Measurements from ENCODE around the gene CALHM6. TPM values are rescaled to one million over a fixed set of nuclear protein-coding genes. Genes with fewer than 3 reads are reported as not detected.

The CALHM6 gene
- total and polyA plus RNA-seq, 10 of the 15 experiments (the other 5 are each of a cell fraction or from before 2014, with no cell fraction given) = 0.15 to 3.4 (median 1.3) TPM

- no peak overlapping the region for H2AFZ ChIP-seq (ENCODE audit: control insufficient read depth, low read depth, low read length)
- no peaks in the 10 kb centered on the region for H3K36me3 ChIP-seq (ENCODE audit: control insufficient read depth in 2 of 2, insufficient read depth in 2 of 2, low read length in 1 of 2)
- no peaks in the 10 kb centered on the region for H3K79me2 ChIP-seq (ENCODE audit: control insufficient read depth, insufficient read depth, low read length)
- H3K9ac ChIP-seq (ENCODE audit: control insufficient read depth, insufficient read depth, low read length) = no peak overlapping the region
- ChIA-PET RAD21 (ENCODE audit: unreplicated experiment) (no interaction called here), CTCF (interaction anchor here (1.0 to 1.5 kb wide), 3 partner anchors 18 to 213 kb away, joined by 3 to 4 read pairs (median 3); no protein-coding TSS in a partner anchor), POLR2A (no interaction called here), SMC1A (ENCODE audit: uncharacterized antibody, unreplicated experiment) (interaction anchor here (0.8 kb wide), 1 partner anchor 12 kb away, joined by 4 read pairs; no protein-coding TSS in a partner anchor)
- TF ChIP-seq ZNF622 (IDR thresholded peaks at IDR 0.05) (no peak), NKRF (conservative IDR thresholded peaks at IDR 0.05) (no peak), RBBP5 (conservative IDR thresholded peaks at IDR 0.05) (no peak), PML (IDR thresholded peaks at IDR 0.05; ENCODE audit: low read length) (no peak), NFYB (IDR thresholded peaks at IDR 0.05; ENCODE audit: insufficient read depth, low read depth, low read length) (no peak)
- H3K9me3 ChIP-seq (replicated peaks; ENCODE audit: control insufficient read depth, insufficient read depth, low read length) = no peaks in the 10 kb centered on the region
- H3K27ac ChIP-seq (ENCODE audit: control insufficient read depth, insufficient read depth) = no peak overlapping the region
- ATAC-seq (no peak), FAIRE-seq (no peak), DNase-seq (ENCODE audit: low read depth, low spot score) (no peak)
- H3K27me3 ChIP-seq (replicated peaks in 1 of 2; ENCODE audit: control insufficient read depth in 2 of 2, insufficient read depth in 2 of 2, low read length in 1 of 2) = peaks cover 0 to 7% of the 10 kb centered on the region in 2 experiments; a peak in 2 of 4 replicates
- no peaks in the 10 kb centered on the region for H3K4me1 ChIP-seq (ENCODE audit: control insufficient read depth, insufficient read depth, low read length)
- WGBS (ENCODE audit: insufficient coverage, insufficient replicate concordance, low lambda C conversion rate, missing lambda C conversion rate) = 40% methylated on average over 9 of the region's 9 CpGs
- intact Hi-C loops (cut with micrococcal nuclease; ENCODE audit: unreplicated experiment) = no loop called here
- H4K20me1 ChIP-seq (ENCODE audit: control insufficient read depth, insufficient read depth) = no peaks in the 10 kb centered on the region
- no peak overlapping the region for H3K4me2 ChIP-seq (ENCODE audit: control insufficient read depth, insufficient read depth)
- in situ Hi-C loops (cut with MboI) = no loop called here
- no TSS peak for BruUV-seq (replicated peaks)
- no peak overlapping the region for H3K4me3 ChIP-seq
Observed at GRCh38 chr6:116500969-116501433, 39.8 kb downstream of the CALHM6 start.

GRCh38 chr6:116507324-116507723, 46.1 kb downstream of the CALHM6 start:
- SMC1A ChIA-PET (ENCODE audit: uncharacterized antibody, unreplicated experiment) = no interaction called here
- FAIRE-seq = no peak
- in situ Hi-C loops (cut with MboI) = no loop called here
- Histone ChIP-seq H3K9me3 (replicated peaks; ENCODE audit: control insufficient read depth, insufficient read depth, low read length) (no peaks in the 10 kb centered on the region), H3K4me3 (no peak overlapping the region), H2AFZ (ENCODE audit: control insufficient read depth, low read depth, low read length) (no peak overlapping the region), H3K27me3 (replicated peaks in 1 of 2; ENCODE audit: control insufficient read depth in 2 of 2, insufficient read depth in 2 of 2, low read length in 1 of 2) (no peaks in the 10 kb centered on the region), H3K79me2 (ENCODE audit: control insufficient read depth, insufficient read depth, low read length) (no peaks in the 10 kb centered on the region), H4K20me1 (ENCODE audit: control insufficient read depth, insufficient read depth) (no peaks in the 10 kb centered on the region), H3K9ac (ENCODE audit: control insufficient read depth, insufficient read depth, low read length) (no peak overlapping the region), H3K4me1 (ENCODE audit: control insufficient read depth, insufficient read depth, low read length) (peaks cover 9% of the 10 kb centered on the region), H3K4me2 (ENCODE audit: control insufficient read depth, insufficient read depth) (no peak overlapping the region), H3K36me3 (ENCODE audit: control insufficient read depth in 2 of 2, insufficient read depth in 2 of 2, low read length in 1 of 2) (no peaks in the 10 kb centered on the region), H3K27ac (ENCODE audit: control insufficient read depth, insufficient read depth) (no peak overlapping the region)
- WGBS (ENCODE audit: insufficient coverage, insufficient replicate concordance, low lambda C conversion rate, missing lambda C conversion rate) = 65% methylated on average over 3 of the region's 3 CpGs
- CTCF ChIA-PET = no interaction called here
- intact Hi-C loops (cut with micrococcal nuclease; ENCODE audit: unreplicated experiment) = no loop called here
- ATAC-seq = no peak
- no TSS peak for BruUV-seq (replicated peaks)
- RAD21 ChIA-PET (ENCODE audit: unreplicated experiment) = no interaction called here
- POLR2A ChIA-PET = no interaction called here
- DNase-seq (ENCODE audit: low read depth, low spot score) = no peak
- TF ChIP-seq, protein P1, sequence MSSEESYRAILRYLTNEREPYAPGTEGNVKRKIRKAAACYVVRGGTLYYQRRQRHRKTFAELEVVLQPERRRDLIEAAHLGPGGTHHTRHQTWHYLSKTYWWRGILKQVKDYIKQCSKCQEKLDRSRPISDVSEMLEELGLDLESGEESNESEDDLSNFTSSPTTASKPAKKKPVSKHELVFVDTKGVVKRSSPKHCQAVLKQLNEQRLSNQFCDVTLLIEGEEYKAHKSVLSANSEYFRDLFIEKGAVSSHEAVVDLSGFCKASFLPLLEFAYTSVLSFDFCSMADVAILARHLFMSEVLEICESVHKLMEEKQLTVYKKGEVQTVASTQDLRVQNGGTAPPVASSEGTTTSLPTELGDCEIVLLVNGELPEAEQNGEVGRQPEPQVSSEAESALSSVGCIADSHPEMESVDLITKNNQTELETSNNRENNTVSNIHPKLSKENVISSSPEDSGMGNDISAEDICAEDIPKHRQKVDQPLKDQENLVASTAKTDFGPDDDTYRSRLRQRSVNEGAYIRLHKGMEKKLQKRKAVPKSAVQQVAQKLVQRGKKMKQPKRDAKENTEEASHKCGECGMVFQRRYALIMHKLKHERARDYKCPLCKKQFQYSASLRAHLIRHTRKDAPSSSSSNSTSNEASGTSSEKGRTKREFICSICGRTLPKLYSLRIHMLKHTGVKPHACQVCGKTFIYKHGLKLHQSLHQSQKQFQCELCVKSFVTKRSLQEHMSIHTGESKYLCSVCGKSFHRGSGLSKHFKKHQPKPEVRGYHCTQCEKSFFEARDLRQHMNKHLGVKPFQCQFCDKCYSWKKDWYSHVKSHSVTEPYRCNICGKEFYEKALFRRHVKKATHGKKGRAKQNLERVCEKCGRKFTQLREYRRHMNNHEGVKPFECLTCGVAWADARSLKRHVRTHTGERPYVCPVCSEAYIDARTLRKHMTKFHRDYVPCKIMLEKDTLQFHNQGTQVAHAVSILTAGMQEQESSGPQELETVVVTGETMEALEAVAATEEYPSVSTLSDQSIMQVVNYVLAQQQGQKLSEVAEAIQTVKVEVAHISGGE (CRISPR knock-in tag; IDR thresholded peaks at IDR 0.05) = no peak
- TF ChIP-seq ETV6 (conservative IDR thresholded peaks at IDR 0.05 in 1 of 2, IDR thresholded peaks at IDR 0.05 in 1 of 2; ENCODE audit: borderline replicate concordance in 1 of 2, low read depth in 1 of 2) = no peak
- no peak for TF ChIP-seq MYC (IDR thresholded peaks at IDR 0.05; ENCODE audit: insufficient read depth, insufficient read length, insufficient replicate concordance, low read length, severe bottlenecking)
- TF ChIP-seq JUND (IDR thresholded peaks at IDR 0.05; ENCODE audit: low read depth, low read length) = no peak
- no peak for TF ChIP-seq POU2F2 (IDR thresholded peaks at IDR 0.05; ENCODE audit: borderline replicate concordance, low read depth, low read length)
- no peak for TF ChIP-seq ZNF24 (IDR thresholded peaks at IDR 0.05)
- no peak for TF ChIP-seq TAF1 (IDR thresholded peaks at IDR 0.05; ENCODE audit: borderline replicate concordance, low read depth, low read length)
- TF ChIP-seq FOXM1 (IDR thresholded peaks at IDR 0.05; ENCODE audit: low read depth, low read length) = no peak

All from GM12878 (cell line).